ENCODE results near the gene PICK1.

DNA sequence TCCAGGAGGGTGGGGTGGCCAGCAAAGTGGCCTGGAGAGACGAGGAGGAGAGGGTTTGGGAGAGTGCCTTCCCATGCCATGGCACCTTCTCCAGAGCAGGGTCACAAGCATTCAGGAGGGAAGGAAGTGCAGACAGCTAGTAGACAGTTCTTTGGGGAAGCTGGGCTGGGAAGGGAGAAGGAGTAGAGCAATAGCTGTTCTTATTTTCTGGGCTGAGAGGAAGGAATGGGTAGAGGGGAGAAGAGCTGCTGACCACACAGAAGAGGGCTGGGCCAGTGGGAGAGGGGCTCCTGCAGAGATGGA lies 14.8 kb upstream of the PICK1 start:
- TF ChIP-seq, protein P1, sequence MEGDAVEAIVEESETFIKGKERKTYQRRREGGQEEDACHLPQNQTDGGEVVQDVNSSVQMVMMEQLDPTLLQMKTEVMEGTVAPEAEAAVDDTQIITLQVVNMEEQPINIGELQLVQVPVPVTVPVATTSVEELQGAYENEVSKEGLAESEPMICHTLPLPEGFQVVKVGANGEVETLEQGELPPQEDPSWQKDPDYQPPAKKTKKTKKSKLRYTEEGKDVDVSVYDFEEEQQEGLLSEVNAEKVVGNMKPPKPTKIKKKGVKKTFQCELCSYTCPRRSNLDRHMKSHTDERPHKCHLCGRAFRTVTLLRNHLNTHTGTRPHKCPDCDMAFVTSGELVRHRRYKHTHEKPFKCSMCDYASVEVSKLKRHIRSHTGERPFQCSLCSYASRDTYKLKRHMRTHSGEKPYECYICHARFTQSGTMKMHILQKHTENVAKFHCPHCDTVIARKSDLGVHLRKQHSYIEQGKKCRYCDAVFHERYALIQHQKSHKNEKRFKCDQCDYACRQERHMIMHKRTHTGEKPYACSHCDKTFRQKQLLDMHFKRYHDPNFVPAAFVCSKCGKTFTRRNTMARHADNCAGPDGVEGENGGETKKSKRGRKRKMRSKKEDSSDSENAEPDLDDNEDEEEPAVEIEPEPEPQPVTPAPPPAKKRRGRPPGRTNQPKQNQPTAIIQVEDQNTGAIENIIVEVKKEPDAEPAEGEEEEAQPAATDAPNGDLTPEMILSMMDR (IDR thresholded peaks at IDR 0.05): no peak
- no peak for TF ChIP-seq ZFX (IDR thresholded peaks at IDR 0.05; ENCODE audit: borderline replicate concordance)

Data from 22Rv1 (cell line).